H1 (cell line): ENCODE data around the gene FHIT. TPM values are rescaled to one million over a fixed set of nuclear protein-coding genes. Genes with fewer than 3 reads are reported as not detected.

ENCODE experiments used
- CTCF ChIA-PET: fragments of 300-600 bp; sonication (Branson Sonifier 250); formaldehyde crosslinking; loops from one replicate; lab custom pipeline; 2021; ENCODE audit not compliant: partially characterized antibody; lab: Charles Lee
- POLR2A ChIA-PET: fragments of 300-600 bp; sonication (Branson Sonifier 250); formaldehyde crosslinking; loops from one replicate; lab custom pipeline; 2021; ENCODE audit warnings: inconsistent platforms; ENCODE audit not compliant: partially characterized antibody; lab: Charles Lee
- DNase-seq, 2 experiments: peaks; one replicate each; pipeline versions ENCODE4 v3.0.0 to v3.0.0-alpha.2; 2010 to 2022; ENCODE audit warnings: low spot score in 2 of 2, low read depth in 1 of 2, mixed read lengths in 1 of 2
- FAIRE-seq: peaks from 2 replicates; lab custom pipeline; 2011; peaks lifted over from hg19 to GRCh38; lab: Jason Lieb, UNC
- H2AFZ ChIP-seq: 2 replicates; pipeline ENCODE4 v1.8.1; 2012; ENCODE audit warnings: low read length, inconsistent platforms
- H2AK5ac ChIP-seq: 2 replicates; pipeline ENCODE4 v1.6.1; 2013; ENCODE audit warnings: low read depth, low read length
- H2BK120ac ChIP-seq: replicated peaks from 2 replicates; pipeline ENCODE3; 2013; ENCODE audit warnings: low read depth, low read length, inconsistent platforms
- H2BK12ac ChIP-seq: 2 replicates; pipeline ENCODE4 v1.6.1; 2013; ENCODE audit warnings: low read depth, low read length
- H2BK15ac ChIP-seq: 2 replicates; pipeline ENCODE4 v1.6.1; 2013; ENCODE audit warnings: low read length
- H2BK20ac ChIP-seq: 2 replicates; pipeline ENCODE4 v1.6.1; 2013; ENCODE audit warnings: low read length
- H2BK5ac ChIP-seq: 2 replicates; pipeline ENCODE4 v1.6.1; 2013; ENCODE audit warnings: low read depth, low read length
- H3K14ac ChIP-seq: 2 replicates; pipeline ENCODE4 v1.6.1; 2013; ENCODE audit warnings: inconsistent platforms; ENCODE audit not compliant: insufficient read length
- H3K18ac ChIP-seq: 2 replicates; pipeline ENCODE4 v1.6.1; 2013; ENCODE audit warnings: low read length; ENCODE audit errors: extremely low read depth
- H3K23ac ChIP-seq: 2 replicates; pipeline ENCODE4 v1.6.1; 2013; ENCODE audit warnings: inconsistent platforms; ENCODE audit not compliant: insufficient read length
- H3K23me2 ChIP-seq: 2 replicates; pipeline ENCODE4 v1.6.1; 2013; ENCODE audit warnings: low read depth, low read length
- H3K27ac ChIP-seq: 2 replicates; pipeline ENCODE4 v1.6.1; 2011; ENCODE audit warnings: low read depth, low read length, inconsistent platforms
- H3K27me3 ChIP-seq, 4 experiments: replicated peaks in 1 of 4; 1 replicate in 1 of 4; 2 replicates in 3 of 4; pipeline versions ENCODE4 v1.6.1 to v1.8.1; 2011 to 2013; ENCODE audit warnings: low read length in 3 of 4, mild to moderate bottlenecking in 3 of 4, inconsistent platforms in 2 of 4, mixed read lengths in 2 of 4, moderate library complexity in 1 of 4; ENCODE audit not compliant: control insufficient read depth in 3 of 4, insufficient read depth in 3 of 4; ENCODE audit errors: extremely low read depth in 1 of 4
- H3K36me3 ChIP-seq, 4 experiments: 2 replicates each; pipeline versions ENCODE4 v1.6.1 to v1.8.1; 2011 to 2013; ENCODE audit warnings: mild to moderate bottlenecking in 4 of 4, low read length in 3 of 4, moderate library complexity in 2 of 4, control low read depth in 1 of 4, inconsistent platforms in 1 of 4; ENCODE audit not compliant: insufficient read depth in 4 of 4, control insufficient read depth in 2 of 4
- H3K4ac ChIP-seq: replicated peaks from 2 replicates; pipeline ENCODE3; 2013; ENCODE audit warnings: low read length, low read depth, mixed read lengths, inconsistent platforms; ENCODE audit not compliant: insufficient read length
- H3K4me1 ChIP-seq, 4 experiments: replicated peaks in 1 of 4; 1 replicate in 1 of 4; 2 replicates in 3 of 4; pipeline versions ENCODE4 v1.6.1 to v1.8.1; 2011 to 2013; ENCODE audit warnings: low read length in 3 of 4, inconsistent platforms in 2 of 4, mixed read lengths in 1 of 4; ENCODE audit not compliant: insufficient read depth in 4 of 4, control insufficient read depth in 3 of 4
- H3K4me2 ChIP-seq, 2 experiments: 2 replicates each; pipeline versions ENCODE4 v1.6.1 to v1.8.1; 2011 to 2013; ENCODE audit warnings: low read depth in 2 of 2, low read length in 2 of 2, control low read depth in 1 of 2, inconsistent platforms in 1 of 2, mild to moderate bottlenecking in 1 of 2; ENCODE audit not compliant: insufficient read depth in 1 of 2
- H3K4me3 ChIP-seq, 4 experiments: fragments of 200-600, 300-600 bp in 1 of 4; sonication (generic), shearing (Covaris generic), sonication (Bioruptor Twin) in 1 of 4; 2 replicates each; pipeline versions ENCODE4 v1.5.1 to v1.8.1; 2011 to 2016; ENCODE audit warnings: low read length in 4 of 4, low read depth in 3 of 4, control low read depth in 2 of 4, inconsistent platforms in 2 of 4, mild to moderate bottlenecking in 2 of 4, mixed read lengths in 1 of 4, moderate library complexity in 1 of 4; ENCODE audit not compliant: insufficient read depth in 2 of 4; ENCODE audit errors: extremely low read depth in 1 of 4
- H3K56ac ChIP-seq: replicated peaks from 2 replicates; pipeline ENCODE3; 2013; ENCODE audit warnings: low read depth, mild to moderate bottlenecking, mixed read lengths, low read length, inconsistent platforms; ENCODE audit not compliant: insufficient read length
- H3K79me1 ChIP-seq: 2 replicates; pipeline ENCODE4 v1.6.1; 2013; ENCODE audit warnings: low read depth, low read length, control low read depth
- H3K79me2 ChIP-seq, 2 experiments: 2 replicates each; pipeline versions ENCODE4 v1.6.1 to v1.8.1; 2012 to 2013; ENCODE audit warnings: low read length in 2 of 2, mild to moderate bottlenecking in 2 of 2, inconsistent platforms in 1 of 2; ENCODE audit not compliant: insufficient read depth in 2 of 2, control insufficient read depth in 1 of 2
- H3K9ac ChIP-seq, 4 experiments: replicated peaks in 1 of 4; 1 replicate in 1 of 4; 2 replicates in 3 of 4; pipeline versions ENCODE4 v1.6.1 to v1.8.1; 2011 to 2013; ENCODE audit warnings: low read depth in 3 of 4, low read length in 3 of 4, control low read depth in 2 of 4, mild to moderate bottlenecking in 2 of 4, moderate library complexity in 2 of 4, inconsistent platforms in 1 of 4; ENCODE audit errors: extremely low read depth in 1 of 4
- H3K9me3 ChIP-seq, 2 experiments: 2 replicates each; pipeline versions ENCODE4 v1.6.1 to v1.8.1; 2012 to 2013; ENCODE audit warnings: mild to moderate bottlenecking in 2 of 2, moderate library complexity in 2 of 2, control low read depth in 1 of 2, inconsistent platforms in 1 of 2, low read depth in 1 of 2, low read length in 1 of 2, mixed read lengths in 1 of 2; ENCODE audit not compliant: insufficient read depth in 2 of 2
- H4K20me1 ChIP-seq, 2 experiments: replicated peaks in 1 of 2; 2 replicates each; pipeline versions ENCODE3 to v1.8.1; 2011 to 2013; ENCODE audit warnings: inconsistent platforms in 2 of 2, low read length in 2 of 2, mild to moderate bottlenecking in 1 of 2; ENCODE audit not compliant: insufficient read depth in 2 of 2, control insufficient read depth in 1 of 2
- H4K5ac ChIP-seq: 2 replicates; pipeline ENCODE4 v1.6.1; 2013; ENCODE audit warnings: low read length, low read depth, mixed read lengths, inconsistent platforms; ENCODE audit not compliant: insufficient read length
- H4K8ac ChIP-seq: 2 replicates; pipeline ENCODE4 v1.8.0; 2013; ENCODE audit warnings: mild to moderate bottlenecking, moderate library complexity, low read length, inconsistent platforms; ENCODE audit not compliant: insufficient read depth; ENCODE audit errors: extremely low read depth
- H4K91ac ChIP-seq: replicated peaks from 2 replicates; pipeline ENCODE3; 2013; ENCODE audit warnings: low read length, mixed read lengths, inconsistent platforms; ENCODE audit not compliant: insufficient read length
- ATF3 ChIP-seq: IDR thresholded peaks from 2 replicates; pipeline ENCODE4 v1.6.1; 2011; ENCODE audit warnings: low read depth, mild to moderate bottlenecking, low read length; ENCODE audit not compliant: insufficient read depth
- CREB1 ChIP-seq: IDR thresholded peaks from 2 replicates; pipeline ENCODE4 v1.6.1; 2012; ENCODE audit warnings: inconsistent platforms
- EP300 ChIP-seq, 2 experiments: IDR thresholded peaks; 1 replicate in 1 of 2; 2 replicates in 1 of 2; pipeline ENCODE4 v1.6.1; 2011 to 2012; ENCODE audit warnings: low read depth in 2 of 2, low read length in 2 of 2, mild to moderate bottlenecking in 2 of 2, borderline replicate concordance in 1 of 2, inconsistent platforms in 1 of 2, moderate library complexity in 1 of 2
- EZH2 ChIP-seq: fragments of 200-600 bp; sonication (generic); IDR thresholded peaks from 2 replicates; pipeline ENCODE4 v1.7.1; 2012; ENCODE audit warnings: low read depth, mild to moderate bottlenecking, moderate library complexity, low read length, inconsistent platforms; ENCODE audit not compliant: severe bottlenecking
- GABPA ChIP-seq: IDR thresholded peaks from 2 replicates; pipeline ENCODE4 v1.6.1; 2011; ENCODE audit warnings: mild to moderate bottlenecking, low read length, moderate library complexity, borderline replicate concordance; ENCODE audit not compliant: insufficient read depth
- MAX ChIP-seq: IDR thresholded peaks from 2 replicates; pipeline ENCODE4 v1.6.1; 2012; ENCODE audit warnings: inconsistent platforms
- SAP30 ChIP-seq: fragments of 300-600 bp; sonication (generic); IDR thresholded peaks from 2 replicates; pipeline ENCODE4 v1.7.1; 2012; ENCODE audit warnings: low read length, moderate library complexity, mild to moderate bottlenecking, inconsistent platforms; ENCODE audit not compliant: insufficient read depth, insufficient replicate concordance
- SIX5 ChIP-seq: IDR thresholded peaks from 2 replicates; pipeline ENCODE4 v1.6.1; 2011; ENCODE audit warnings: mild to moderate bottlenecking, low read depth, low read length
- TAF1 ChIP-seq: IDR thresholded peaks from 2 replicates; pipeline ENCODE4 v1.6.1; 2011; ENCODE audit warnings: mild to moderate bottlenecking, low read depth, low read length
- WGBS, 2 experiments: shearing (Covaris generic) in 1 of 2; methylation state at CpG; one replicate each; pipeline versions ENCODE4 v1.1.6 to v1.1.7; 2013 to 2015; ENCODE audit warnings: low lambda C conversion rate in 2 of 2, mixed read lengths in 2 of 2, inconsistent platforms in 1 of 2, low coverage in 1 of 2, missing lambda C conversion rate in 1 of 2; ENCODE audit not compliant: insufficient replicate concordance in 2 of 2, insufficient coverage in 1 of 2, insufficient read length in 1 of 2; ENCODE audit errors: extremely low coverage in 1 of 2, missing lambda C conversion rate in 1 of 2; 5-methylcytosine and 5-hydroxymethylcytosine counted together
- polyA plus RNA-seq, 7 experiments: library from polyadenylated mRNA; depleted of rRNA in 3 of 7; stranded (reverse) in 5 of 7; unstranded in 2 of 7; fragments of >200 nt in 5 of 7; fragments of 200-250 nt in 2 of 7; gene quantifications; 1 replicate in 5 of 7; 2 replicates in 1 of 7; 4 replicates in 1 of 7; pipeline versions ENCODE4 v1.2.1 to v1.2.3, GENCODE V29; 2011 to 2013; ENCODE audit warnings: missing spikeins in 2 of 7, mixed read lengths in 2 of 7
- total RNA-seq: library from RNA; stranded (reverse); fragmentation: NEBNext Ultra II Directional; extraction: Animal tissue kit (Norgen Biotek cat#: 25700); gene quantifications from 2 replicates; pipeline ENCODE4 v1.2.1, GENCODE V29; 2021

FHIT gene
- total and polyA plus RNA-seq, 2 of the 8 experiments (the other 6 are each of a cell fraction or from before 2014, with no cell fraction given), result 1.2 to 3.2 TPM

DNA sequence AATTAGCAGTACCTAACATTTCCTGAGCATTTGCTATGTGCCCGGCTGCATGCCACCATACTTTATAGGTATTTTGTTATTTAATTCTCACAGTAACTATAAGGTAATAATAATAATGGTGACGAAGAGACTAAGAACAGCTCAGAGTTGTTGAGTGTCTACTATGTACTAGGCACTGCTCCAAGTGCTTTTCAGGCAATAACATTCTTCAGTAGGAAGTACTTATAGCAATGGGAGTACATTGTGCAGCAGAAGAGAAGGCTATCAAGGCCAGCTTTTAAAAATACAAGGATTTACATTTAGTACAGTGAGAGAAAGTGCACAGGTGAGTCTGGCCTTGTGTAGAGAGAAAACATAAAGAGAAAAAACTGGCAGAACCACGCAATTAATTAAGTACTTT lies 647.4 kb downstream of the FHIT start:
- Histone ChIP-seq H3K27me3 (no peaks in the 10 kb centered on the region), H3K4me3 (no peak overlapping the region), H2BK15ac (no peak overlapping the region), H2AK5ac (no peak overlapping the region), H3K4ac (no peak overlapping the region), H3K27ac (no peak overlapping the region), H4K8ac (no peak overlapping the region), H2BK120ac (no peak overlapping the region), H4K20me1 (no peaks in the 10 kb centered on the region), H2BK5ac (no peak overlapping the region), H2AFZ (no peak overlapping the region), H3K18ac (no peak overlapping the region), H3K9ac (no peak overlapping the region), H4K5ac (no peak overlapping the region), H3K36me3 (no peaks in the 10 kb centered on the region), H4K91ac (no peak overlapping the region), H3K56ac (no peak overlapping the region), H3K14ac (no peak overlapping the region), H3K23ac (no peak overlapping the region), H3K79me2 (no peaks in the 10 kb centered on the region), H2BK12ac (no peak overlapping the region), H3K79me1 (no peaks in the 10 kb centered on the region), H3K4me2 (no peak overlapping the region), H3K23me2 (no peaks in the 10 kb centered on the region), H2BK20ac (no peak overlapping the region), H3K9me3 (no peaks in the 10 kb centered on the region), H3K4me1 (peaks cover 0 to 4% (median 0%) of the 10 kb centered on the region in 4 experiments; a peak in 1 of 7 replicates)
- ChIA-PET POLR2A (no interaction called here), CTCF (interaction anchor here (1.4 kb wide), 1 partner anchor 152 kb away, joined by 3 read pairs; no protein-coding TSS in a partner anchor)
- FAIRE-seq (no peak), DNase-seq (no peak)
- TF ChIP-seq SAP30 (no peak), TAF1 (no peak), CREB1 (no peak), GABPA (no peak), SIX5 (no peak), EZH2 (no peak), EP300 (IDR thresholded peaks at IDR 0.05; ENCODE audit: borderline replicate concordance in 1 of 2, low read depth in 2 of 2, low read length in 2 of 2) (no peak), MAX (no peak), ATF3 (no peak)
- whole genome bisulfite sequencing, 2 experiments, result 88% methylated on average over 3 of the region's 3 CpGs; no CpG with 5 or more reads in 1 of the 2 experiments
